ENCODE measurements around the gene KIF2C.

The KIF2C gene

DNA sequence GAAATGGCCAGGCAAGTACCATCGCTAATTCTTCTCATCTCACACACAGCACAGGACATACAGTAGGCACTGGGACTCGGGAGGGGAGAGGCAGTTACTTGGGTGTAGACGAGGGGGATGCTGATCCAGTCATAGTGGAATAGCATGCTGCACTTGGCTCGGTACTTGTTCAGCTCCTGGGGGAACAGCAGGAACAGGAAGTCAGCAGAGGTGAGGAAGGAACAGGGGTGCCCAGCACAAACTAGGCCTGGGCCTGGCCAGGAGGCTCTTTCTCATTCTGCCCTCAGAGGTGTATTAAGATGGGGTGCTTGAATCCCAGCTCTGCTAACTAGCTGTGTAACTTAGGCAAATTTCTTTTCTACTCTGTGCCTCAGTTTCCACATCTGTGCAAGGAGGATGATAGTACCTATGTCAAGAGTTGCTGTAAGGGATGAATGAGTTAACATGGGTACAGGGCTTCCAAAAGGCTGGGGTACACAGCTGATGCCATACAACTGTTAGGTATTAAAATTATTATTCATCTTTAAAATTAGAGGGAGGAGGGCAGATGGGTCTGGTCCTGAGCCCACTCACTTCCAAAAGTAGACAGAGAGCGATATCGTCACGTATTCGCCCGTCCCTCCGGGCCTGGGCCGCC is 46.0 kb downstream of the KIF2C start:
- H3K27ac ChIP-seq = no peak overlapping the region
- in situ Hi-C loops (cut with HindIII; ENCODE audit: low pct_ligation_motif_present, low sequenced_read_pairs) = no loop called here
- no peaks in the 10 kb centered on the region for H3K27me3 ChIP-seq (replicated peaks)
- no peak for DNase-seq
- H3K36me3 ChIP-seq (replicated peaks) = peaks cover 6% of the 10 kb centered on the region
- TF ChIP-seq, protein P1, sequence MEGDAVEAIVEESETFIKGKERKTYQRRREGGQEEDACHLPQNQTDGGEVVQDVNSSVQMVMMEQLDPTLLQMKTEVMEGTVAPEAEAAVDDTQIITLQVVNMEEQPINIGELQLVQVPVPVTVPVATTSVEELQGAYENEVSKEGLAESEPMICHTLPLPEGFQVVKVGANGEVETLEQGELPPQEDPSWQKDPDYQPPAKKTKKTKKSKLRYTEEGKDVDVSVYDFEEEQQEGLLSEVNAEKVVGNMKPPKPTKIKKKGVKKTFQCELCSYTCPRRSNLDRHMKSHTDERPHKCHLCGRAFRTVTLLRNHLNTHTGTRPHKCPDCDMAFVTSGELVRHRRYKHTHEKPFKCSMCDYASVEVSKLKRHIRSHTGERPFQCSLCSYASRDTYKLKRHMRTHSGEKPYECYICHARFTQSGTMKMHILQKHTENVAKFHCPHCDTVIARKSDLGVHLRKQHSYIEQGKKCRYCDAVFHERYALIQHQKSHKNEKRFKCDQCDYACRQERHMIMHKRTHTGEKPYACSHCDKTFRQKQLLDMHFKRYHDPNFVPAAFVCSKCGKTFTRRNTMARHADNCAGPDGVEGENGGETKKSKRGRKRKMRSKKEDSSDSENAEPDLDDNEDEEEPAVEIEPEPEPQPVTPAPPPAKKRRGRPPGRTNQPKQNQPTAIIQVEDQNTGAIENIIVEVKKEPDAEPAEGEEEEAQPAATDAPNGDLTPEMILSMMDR (IDR thresholded peaks at IDR 0.05; ENCODE audit: low read depth, low read length, missing control alignments) = no peak
- H3K4me3 ChIP-seq (ENCODE audit: low read depth, low read length) = peak overlapping the region; percentile 54

DNA sequence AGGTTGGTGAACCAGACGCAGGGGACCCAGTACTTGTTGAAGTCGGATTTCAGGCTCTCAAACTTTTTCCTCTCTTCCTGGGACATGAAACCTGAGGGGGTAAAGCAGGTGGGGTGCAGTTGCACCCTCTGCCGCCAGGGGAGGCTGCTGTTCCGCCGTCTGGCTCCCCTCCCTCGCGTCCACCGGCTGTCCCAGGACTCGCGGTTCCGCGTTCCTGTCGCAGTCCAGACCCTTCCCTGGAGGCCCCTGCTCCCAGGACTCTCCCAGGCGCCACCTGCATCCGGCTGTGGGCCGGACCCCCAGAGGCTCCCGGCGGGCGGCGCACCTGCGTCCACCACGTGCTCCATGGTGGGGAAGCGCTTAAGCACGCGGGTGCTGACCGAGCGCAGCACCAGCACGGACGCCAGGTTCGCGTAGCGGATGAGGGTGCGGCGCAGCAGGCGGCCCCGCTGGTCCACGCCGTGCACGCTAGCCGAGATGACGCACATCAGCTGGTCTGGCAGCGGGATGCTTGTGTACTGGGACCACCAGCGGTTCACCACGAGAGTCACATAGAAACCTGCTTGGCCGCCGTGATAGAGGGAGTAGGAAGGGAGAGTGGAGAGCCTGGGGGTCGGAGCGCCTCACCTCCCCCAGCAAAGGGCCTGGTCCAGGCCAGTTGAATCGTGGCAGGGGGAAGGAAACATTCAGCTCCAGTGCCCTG is 46.7 kb downstream of the KIF2C start:
- peak overlapping the region; percentile 27 for H3K27ac ChIP-seq
- H3K36me3 ChIP-seq (replicated peaks) = no peaks in the 10 kb centered on the region
- in situ Hi-C loops (cut with HindIII; ENCODE audit: low pct_ligation_motif_present, low sequenced_read_pairs) = no loop called here
- TF ChIP-seq, protein P1 (IDR thresholded peaks at IDR 0.05; ENCODE audit: low read depth, low read length, missing control alignments) = peak; percentile 99
- DNase-seq = peak; percentile 66
- no peaks in the 10 kb centered on the region for H3K27me3 ChIP-seq (replicated peaks)
- peak overlapping the region; percentile 54 for H3K4me3 ChIP-seq (ENCODE audit: low read depth, low read length)

DNA sequence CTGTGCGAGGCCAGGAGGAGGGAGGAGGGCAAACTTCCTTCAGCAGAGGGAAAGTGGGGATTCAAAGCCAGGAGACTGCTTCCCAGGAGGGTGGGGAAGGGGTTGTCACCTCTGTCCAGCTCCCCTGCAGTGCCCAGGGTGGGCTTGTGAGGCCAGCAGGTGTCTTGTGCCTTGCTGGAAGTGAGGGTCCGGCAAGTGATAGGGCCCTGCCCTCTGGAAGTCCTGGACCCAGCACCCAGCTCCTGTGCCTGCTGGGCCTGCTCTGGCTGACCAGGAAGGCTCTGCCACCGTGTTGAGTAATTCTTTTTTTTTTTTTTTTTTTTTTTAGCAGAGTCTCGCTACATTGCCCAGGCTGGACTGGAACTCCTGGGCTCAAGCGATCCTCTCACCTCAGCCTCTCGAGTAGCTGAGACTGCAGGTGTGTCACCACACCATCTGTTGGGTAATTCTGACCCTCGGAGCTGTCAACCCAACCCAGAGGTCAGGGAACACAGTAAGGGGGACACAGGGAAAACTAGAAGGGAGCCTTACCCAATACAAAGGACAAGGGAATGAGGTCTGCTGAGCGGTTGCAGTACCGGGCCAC is 47.3 kb downstream of the KIF2C start:
- Histone ChIP-seq H3K27ac (no peak overlapping the region), H3K27me3 (replicated peaks) (no peaks in the 10 kb centered on the region), H3K36me3 (replicated peaks) (no peaks in the 10 kb centered on the region), H3K4me3 (ENCODE audit: low read depth, low read length) (no peak overlapping the region)
- in situ Hi-C loops (cut with HindIII; ENCODE audit: low pct_ligation_motif_present, low sequenced_read_pairs) = no loop called here
- DNase-seq = no peak
- TF ChIP-seq, protein P1 (IDR thresholded peaks at IDR 0.05; ENCODE audit: low read depth, low read length, missing control alignments) = no peak

DNA sequence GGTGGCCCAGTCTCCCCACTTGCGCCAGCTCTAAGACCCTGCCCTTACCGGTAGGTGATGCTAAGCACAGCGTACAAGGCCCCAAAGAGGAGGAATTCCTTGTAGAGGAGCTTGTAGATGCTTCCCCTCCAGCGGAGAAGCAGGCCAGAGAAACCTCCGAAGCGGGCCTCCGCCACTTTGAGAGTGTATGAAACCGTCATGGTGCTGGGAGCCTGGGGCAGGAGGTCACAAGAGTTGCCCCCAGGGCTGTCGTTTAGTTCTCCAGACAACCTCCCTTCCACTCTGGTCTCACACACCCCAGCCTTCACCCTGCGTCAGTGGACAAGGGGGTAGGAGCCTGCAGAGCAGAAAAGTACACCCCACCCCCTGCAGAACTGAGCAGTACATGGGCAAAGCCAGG is 47.9 kb downstream of the KIF2C start:
- TF ChIP-seq, protein P1 (IDR thresholded peaks at IDR 0.05; ENCODE audit: low read depth, low read length, missing control alignments) = no peak
- no peak for DNase-seq
- Histone ChIP-seq H3K36me3 (replicated peaks) (no peaks in the 10 kb centered on the region), H3K27ac (no peak overlapping the region), H3K4me3 (ENCODE audit: low read depth, low read length) (no peak overlapping the region), H3K27me3 (replicated peaks) (no peaks in the 10 kb centered on the region)
- in situ Hi-C loops (cut with HindIII; ENCODE audit: low pct_ligation_motif_present, low sequenced_read_pairs) = no loop called here

DNA sequence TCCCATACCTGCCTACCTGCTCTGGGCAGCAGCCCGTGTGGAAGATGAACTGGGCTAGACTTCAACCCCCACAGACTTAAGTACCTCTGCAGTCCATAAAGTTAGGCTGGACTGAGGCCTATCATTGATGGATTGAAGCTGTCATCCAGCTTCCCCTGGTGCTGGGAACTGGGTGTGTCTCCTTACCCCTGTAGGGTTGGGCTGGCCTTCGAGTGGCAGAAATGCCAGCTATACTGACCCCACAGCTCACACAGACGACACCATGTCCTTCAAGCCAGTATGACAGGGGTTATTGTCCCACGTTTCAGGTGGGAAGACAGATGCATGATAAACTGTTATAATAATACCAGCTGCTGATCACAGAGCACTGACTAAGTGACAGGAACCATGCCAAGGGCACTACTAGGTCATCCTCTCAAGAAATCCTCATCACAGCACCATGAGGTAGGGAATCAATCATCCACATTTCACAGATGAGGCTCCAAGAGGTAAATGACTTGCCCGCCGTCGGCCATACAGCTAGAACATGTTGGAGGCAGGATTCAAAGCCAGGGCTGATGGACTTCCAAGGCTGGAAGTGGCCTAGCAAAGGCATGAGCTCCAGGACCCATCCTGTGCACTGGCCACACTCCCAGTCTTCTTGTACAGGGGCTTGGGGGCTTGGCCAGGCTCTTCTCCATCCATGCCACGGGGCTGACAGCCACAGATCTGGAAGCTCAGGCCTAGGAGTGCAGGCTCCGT is 48.7 kb downstream of the KIF2C start, which contains the start of gene BEST4:
Gene BEST4 (minus strand): TSS at position 51 of the 741 bp plus-strand sequence. CDS start 465 bp downstream, outside the sequence.
- TF ChIP-seq, protein P1 (IDR thresholded peaks at IDR 0.05; ENCODE audit: low read depth, low read length, missing control alignments) = no peak
- Histone ChIP-seq H3K36me3 (replicated peaks) (no peaks in the 10 kb centered on the region), H3K4me3 (ENCODE audit: low read depth, low read length) (no peak within 1 kb of the TSS), H3K27me3 (replicated peaks) (no peaks in the 10 kb centered on the region), H3K27ac (no peak within 1 kb of the TSS)
- DNase-seq = no peak
- in situ Hi-C loops (cut with HindIII; ENCODE audit: low pct_ligation_motif_present, low sequenced_read_pairs) = no loop called here
